HG02571 (cell line): ENCODE results near the gene FAM174B.

Source experiments
- ATAC-seq: cut with Tn5 transposase; IDR thresholded peaks from one replicate; pipeline ENCODE4 v1.9.1; 2021; ENCODE audit warnings: mild to moderate bottlenecking, moderate library complexity; ENCODE audit not compliant: unreplicated experiment

The FAM174B gene

GRCh38 chr15:92574566-92574965, 81.0 kb downstream of the FAM174B start:
- no peak for ATAC-seq

GRCh38 chr15:92574161-92574560, 81.4 kb downstream of the FAM174B start:
- no peak for ATAC-seq

GRCh38 chr15:92571824-92572223, 83.8 kb downstream of the FAM174B start:
- no peak for ATAC-seq

GRCh38 chr15:92570391-92570790, 85.2 kb downstream of the FAM174B start:
- no peak for ATAC-seq

- ATAC-seq, result no peak
Observed at GRCh38 chr15:92569778-92570177, 85.8 kb downstream of the FAM174B start.
